Activated CD4-positive, alpha-beta T cell treated with anti-CD3 and anti-CD28 coated beads, Interleukin-2, amount 50 U/mL, for 24 hours (primary cell): ENCODE measurements around the gene ACTRT2.

Experiments
- DNase-seq, 2 donors: peaks; one replicate each; pipeline ENCODE4 v3.0.0-alpha.2; 2020; ENCODE audit warnings: low read depth in 1 of 2, low spot score in 1 of 2

The ACTRT2 gene

DNA sequence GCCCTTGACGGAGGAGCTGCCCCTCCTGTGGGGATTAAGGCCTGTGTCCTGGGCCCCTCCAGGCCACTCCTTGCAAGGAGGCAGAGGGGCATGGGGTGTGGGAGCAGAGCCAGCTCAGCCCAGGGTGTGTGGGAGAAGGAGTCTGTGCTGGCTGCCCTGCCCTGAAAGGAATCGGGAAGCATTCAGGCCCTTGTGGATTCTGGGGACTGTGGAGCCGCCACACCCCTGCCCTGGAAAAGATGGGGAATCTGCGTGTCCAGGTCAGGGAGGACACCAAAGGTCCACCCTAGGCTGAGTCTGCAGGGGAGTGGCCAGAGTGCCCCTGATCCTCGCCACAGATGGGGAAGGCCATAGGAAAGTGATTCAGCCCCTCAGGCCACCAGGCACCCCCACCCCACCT is 31.2 kb downstream of the ACTRT2 start:
- DNase-seq: no peak

DNA sequence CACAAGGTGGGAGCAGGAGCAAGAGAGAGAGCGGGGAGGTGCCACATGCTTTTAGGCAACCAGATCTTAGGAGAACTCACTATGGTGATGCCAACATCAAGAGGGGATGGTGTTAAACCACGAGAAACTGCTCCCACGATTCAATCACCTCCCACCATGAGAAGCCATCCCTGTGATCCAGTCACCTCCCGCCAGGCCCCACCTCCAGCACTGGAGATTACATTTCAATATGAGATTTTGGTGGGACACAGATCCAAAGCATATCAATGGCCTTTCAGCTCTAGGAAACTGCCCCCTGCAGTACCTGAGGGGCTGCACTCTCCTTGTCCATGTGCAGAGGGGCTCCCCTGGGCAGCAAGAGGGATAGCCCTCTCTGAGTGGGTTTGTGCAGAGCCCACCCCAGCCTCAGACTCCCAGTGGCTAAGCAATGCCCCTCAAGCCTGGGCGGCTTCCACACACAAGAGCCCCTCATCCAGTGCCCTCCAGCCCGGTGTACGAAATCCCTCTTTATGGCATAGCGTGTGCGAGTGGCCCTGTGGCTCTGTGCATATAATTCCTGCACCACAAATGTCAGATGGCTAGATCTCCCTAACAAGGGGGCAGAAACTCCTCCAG is 32.2 kb downstream of the ACTRT2 start:
- DNase-seq: no peak

DNA sequence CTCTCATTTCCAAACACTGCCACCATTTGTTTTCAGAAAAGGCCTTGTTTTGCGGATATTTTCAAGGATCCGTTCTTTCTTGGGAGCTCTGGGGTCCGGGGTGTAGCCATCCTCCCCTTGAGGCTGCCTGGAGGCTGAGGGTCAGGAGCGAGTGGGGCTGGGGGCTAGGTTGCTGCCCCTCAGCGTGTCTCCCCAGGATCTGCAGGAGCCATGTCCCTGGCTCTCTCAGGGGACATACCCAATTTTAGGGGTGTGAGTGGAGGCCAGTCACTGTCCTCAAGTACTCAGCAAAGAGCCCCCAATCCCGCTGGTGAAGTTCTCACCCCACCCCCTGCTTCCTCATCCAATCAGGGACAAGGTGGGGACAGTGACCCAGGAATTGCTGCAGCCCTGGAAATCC is 32.7 kb downstream of the ACTRT2 start:
- DNase-seq: no peak

DNA sequence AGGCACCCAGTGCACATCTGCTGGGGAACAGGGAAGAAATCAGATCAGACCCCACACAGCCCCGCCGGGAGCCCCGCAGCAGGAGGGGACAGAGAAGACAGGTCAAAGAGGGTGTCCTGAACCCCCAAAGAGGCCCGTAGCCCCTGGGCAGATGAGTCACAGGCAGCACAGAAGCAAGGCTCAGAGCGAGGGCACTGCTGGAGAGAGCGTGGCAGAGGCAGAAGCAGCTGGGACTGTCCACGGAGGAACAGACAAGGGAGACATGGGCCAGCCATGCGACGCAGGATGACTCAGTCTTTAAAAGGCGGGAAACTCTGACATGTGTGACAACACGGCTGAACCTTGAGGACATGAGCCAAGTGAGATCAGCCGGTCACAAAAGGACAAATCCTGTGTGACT is 33.2 kb downstream of the ACTRT2 start:
- no peak for DNase-seq

DNA sequence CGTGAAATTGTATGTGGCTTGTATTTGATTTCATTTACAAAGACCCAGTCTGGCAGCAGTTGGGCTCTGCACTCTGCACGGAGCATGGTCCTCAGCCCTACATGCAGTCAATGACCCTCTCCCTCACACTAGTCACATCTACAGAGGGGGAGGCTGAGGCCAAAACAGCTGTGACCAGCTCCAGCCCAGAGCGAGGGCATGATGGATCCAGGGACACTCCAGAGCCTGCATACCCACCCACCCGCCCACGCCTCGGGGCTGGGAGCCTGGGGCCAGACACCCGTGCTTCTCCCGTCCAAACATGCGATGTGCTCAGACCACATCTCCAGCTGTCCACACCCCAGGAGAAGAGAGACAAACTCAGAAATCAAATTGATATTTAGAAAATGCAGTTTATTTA is 33.8 kb downstream of the ACTRT2 start:
- no peak for DNase-seq

DNA sequence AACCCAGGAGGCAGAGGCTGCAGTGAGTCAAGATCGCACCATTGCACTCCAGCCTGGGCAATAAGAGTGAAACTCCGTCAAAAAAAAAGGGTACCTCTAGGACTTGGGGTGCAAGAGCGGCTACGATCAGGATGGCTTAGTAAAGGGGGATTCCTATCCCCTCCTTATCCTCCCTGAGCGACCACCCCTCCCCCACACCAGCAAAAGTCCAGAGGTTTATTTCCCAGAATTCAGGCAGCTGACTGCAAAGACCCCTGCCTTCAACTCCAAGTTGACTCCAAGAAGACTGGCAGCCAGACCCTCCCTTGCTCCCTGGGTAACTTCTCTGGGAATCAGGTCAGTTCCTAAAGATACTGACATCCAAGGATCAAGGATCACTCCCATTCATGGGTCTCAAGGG is 35.4 kb downstream of the ACTRT2 start:
- no peak for DNase-seq

DNA sequence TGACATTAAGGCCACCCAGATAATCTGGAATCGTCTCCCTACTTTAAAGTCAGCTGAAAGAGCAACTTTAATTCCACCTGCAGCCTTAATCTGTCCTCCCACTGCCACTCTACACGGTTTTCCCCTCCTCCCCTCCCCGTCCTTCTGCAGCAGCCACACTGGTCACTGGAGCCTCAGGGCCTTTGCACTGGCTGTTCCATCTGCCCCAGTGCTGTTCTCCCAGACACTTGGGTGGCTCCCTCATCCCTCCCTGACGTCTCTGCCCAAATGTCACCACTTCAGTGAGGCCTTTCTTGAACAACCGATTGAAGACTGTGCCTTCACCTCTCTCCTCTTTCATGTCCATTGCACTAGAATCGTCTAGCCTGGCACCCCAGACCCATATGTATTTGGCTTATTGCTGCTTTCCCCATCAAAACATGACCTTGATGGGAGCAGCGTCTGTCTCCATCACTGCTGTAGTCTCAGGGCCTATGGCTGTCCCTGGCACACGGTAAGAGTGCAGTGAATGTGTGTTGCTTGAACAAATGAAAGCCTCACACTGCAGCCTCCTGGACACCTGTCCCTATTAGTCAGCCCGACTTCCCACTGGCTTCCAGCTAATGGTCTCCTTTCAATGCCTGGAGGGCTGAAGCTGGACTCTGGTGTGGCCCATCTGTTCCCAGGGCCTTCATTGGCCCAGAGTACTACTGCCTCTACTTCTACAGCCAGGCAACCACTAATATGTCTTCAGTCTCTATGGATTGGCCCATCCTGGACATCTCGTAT is 37.2 kb downstream of the ACTRT2 start:
- DNase-seq: no peak

DNA sequence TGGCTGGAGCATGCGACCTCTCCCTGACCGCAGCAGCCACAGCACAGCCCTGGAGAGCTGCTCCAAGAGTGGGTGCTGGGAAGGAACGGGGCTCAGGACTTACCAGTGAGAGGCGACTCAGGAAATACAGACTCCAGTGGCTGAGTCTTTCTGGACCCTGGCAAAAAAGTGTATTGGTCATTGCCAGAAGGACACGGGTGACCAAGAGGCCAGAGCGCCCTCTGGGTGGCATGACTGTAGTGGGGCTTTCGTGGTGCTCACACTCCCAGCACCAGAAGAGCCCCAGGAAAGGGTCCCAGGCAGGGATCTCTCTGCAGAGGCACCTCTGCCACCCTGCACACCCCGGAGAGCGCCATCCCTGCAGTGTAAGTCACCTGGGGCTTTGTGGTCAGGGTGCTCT is 38.9 kb downstream of the ACTRT2 start:
- no peak for DNase-seq

DNA sequence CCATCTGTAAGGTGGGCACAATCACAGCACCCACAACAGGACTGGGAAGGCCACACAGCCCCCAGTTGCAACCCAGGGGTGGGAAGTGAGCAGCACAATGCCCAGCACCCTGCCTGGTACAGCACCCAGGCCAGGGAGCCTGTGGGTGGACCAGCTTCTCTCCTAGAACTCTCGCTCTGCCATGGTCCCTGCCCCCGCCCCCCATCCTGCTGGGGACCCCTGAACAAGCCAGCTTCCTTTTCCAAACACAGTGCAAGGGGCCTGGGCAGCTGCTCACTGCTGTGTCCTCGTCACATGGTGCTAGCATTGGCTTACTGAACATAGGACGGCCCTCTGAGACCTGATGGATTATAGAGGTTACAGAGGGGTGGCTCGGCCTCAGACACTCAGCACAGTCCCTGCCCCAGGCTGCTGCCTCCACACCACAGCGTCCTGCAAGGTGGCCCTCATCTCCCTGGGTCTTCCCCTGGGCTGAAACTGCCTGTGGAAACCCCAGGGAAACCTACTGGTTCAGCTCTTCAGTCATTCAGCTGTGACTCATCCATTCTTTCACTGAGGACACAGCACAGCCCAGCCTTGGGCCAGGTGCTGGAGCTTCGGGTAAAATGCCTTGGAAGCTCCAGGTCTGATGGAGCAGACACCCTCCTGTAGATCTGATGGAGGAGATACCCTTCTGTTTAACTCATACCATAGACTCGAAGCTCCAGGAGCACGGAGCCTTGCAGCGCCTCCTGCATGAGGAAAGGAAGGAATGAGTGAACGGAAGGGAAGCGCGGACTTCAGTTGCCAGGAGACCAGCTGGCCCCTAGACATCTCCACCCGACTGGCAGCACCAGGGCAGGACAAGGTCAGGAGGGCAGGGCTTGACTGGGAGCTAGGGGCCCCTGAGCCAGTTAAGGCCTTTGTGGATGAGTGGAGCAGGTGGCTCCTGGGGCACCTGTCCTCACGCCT is 39.6 kb downstream of the ACTRT2 start:
- DNase-seq: no peak

DNA sequence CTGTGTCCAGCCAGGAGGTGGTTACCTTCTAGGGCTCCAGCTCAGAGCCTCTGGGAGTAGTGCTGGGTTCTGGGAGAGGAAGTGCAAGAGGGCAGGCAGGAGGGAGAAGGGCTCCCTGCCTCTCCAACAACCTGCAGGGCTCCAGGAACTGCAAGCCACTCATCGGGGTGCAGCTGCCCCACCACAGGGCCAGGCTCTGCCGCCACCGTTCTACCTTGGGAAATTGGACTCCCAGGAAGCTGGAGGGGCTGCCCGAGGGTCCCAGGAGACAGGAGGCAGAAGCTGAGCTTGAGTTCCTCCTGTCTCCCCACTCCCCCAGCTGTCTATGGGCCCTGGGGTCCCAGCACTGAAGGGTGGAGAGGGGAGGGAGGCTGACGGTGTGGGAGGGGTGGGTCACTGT is 40.3 kb downstream of the ACTRT2 start:
- no peak for DNase-seq

DNA sequence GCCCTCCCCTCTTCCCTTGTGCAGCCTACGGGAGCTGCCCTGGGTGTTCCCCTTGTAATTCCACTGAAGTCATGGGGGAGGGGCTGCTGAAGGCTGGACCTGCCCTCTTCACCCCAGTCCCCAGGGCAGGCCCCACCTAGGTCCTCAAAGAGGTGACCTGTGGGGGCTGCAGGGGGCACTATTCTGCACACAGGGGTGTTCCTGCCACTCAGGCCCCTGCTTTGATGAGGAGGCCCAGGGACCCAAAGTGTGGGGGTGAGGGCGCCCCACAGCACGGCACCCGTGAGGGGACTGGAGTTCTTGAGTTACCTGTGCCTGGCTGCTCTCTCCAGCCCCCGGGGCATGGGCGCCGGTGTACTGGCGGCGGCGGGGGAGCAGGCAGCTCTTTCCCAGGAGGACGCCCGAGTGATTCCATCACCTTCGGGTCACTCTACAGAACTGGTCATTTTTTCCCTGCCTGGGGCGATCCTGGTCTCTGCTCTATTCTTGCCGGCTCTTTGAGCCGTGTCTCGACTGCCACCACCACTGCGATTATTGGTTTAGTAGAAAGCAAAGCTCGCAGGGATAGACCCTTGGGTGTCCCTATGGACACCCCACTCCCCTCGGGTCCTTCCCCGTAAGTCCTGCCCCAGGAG is 40.8 kb downstream of the ACTRT2 start:
- no peak for DNase-seq

DNA sequence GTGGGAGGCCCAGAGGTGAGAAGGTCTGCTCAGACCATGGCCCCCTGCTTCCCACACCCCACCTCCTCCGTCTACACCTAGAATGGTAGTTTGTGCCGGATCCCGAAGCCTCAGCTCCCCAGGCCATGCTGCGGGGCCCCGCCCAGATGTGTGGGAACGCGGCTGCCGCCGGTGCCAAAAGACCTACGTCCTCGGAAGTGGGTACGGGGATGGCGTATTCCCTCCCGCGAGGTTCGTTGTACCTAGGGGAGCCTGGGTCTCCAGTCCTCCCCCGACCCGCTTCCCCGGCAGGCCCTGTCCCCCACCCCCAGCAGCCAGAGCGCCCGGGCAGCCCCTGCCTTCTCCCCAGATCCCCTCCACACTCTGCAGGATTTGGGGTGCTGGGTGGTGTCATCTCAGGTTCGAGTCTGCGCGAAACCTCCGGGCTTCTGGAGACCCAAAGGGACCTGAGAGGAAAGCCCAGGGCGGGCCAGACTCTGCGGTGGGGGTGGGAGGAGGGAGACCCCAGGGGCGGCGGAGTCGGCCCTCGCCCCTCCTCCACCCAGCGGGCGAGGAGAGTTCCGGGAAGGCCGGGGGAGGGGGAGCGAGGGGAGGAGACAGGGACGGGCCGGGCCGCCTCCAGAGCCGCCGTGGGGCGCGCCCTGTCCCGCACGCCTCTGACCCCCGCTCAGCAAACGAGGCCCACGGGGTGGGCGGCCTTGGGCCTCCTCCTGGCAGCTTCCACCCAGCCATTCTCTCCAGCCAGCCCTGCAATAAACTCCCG is 41.5 kb downstream of the ACTRT2 start:
- no peak for DNase-seq

DNA sequence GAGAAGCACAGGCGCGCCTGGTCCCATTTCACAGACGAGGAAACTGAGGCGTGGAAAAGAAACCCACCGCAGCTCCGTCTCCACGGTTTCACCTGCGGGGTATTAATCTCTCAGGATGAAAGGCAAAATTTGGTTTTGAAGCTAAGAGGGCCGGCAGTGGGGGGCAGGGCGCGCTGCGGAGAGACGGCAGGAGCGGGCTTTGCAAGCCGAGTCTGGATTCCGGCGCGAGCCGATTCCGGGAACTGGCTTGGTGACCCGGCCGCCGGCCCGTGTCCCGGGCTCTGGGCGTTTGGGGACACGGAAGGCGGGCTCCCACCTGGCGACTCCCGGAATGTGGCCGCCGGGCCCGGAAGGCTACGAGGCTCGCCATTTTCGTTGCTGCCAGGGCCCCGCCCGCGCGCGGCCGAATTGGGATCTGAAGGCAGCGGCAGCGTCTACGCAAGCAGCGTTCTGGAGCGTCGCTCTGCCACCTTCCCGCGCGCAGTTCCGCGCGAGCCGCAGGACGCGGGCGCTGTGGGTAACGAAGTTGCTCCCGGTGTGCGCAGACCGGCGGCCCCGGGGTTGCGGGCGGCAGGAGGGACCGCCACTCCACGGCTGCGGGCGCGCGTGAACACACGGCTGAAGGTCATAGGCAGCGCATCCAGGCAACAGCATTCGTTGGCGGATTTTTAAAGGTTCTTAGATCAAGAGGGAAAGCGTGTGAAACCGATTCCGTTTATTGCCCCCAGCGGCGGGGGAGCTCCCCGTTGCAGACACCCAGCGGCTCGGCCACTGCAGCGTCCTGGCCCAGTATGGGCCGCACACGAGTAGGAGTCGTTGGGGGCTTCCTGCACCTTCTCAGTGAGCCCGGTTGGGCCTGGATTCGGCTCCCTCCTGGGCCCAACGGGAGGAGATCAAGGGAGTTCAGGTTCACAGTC is 42.4 kb downstream of the ACTRT2 start:
- DNase-seq: no peak

DNA sequence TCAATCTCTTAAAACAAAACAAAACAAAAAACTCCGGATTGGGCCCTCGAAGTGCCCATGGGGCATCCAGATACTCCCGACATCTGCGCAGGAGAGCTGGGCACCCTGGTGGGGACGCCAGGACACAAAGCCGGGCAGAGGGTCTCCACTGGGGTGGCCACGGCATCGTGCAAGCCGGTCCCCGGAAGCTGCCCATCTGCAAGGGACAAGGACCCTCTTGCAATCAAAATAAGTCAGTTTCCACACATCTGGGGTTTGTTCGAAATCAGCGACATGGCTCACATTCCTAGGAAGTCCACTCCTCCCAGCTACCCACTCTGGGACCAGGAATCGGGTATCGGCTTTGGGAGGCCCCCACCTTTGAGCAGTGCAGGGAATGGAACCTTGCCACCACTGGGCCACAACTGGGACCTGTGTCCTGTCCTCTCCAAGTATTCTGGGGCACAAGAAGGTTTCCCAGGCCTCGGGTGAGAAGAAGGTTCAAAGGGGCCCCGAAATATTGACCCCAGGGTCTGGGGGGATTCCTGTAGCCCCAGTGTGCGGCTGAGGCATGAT is 43.1 kb downstream of the ACTRT2 start:
- DNase-seq: no peak

DNA sequence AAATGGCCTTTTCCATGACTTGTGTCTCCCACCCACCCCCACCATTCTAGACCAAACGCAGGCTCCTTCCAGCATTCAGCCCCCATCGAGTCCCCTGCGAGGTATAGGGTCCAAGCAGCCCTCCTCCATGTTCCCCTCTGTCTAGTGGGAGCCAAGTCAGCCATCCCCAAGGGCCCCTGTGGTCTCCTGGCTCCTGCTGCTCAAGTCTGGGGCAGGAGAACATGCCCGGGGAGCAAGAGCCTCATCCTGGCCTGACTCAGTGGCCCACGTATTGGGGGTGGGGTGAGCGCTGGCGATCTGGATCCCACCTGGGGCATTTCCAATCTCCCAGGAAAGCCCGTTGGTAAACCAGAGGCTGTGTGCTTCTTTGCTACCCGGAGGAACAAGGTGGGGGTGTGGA is 43.6 kb downstream of the ACTRT2 start:
- no peak for DNase-seq

DNA sequence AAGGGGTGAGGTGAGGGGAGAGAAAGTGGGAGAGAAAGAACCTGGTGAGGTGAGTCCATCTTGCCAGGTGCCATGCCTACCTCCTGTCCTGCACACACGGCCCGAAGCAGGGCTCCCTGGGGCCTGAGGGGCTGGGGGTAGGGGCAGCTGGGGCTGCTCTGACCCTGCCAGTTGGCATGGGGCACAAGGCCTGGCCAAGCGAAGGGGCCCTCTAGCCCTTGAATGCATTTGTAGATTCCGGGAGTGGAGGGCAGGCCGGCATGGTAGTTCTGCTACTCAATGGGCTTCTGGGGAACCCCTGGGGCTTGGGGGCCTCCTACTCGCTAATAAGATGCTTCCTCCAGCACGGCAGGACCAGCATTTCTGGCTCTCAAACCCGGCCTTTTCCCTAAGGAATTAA is 44.1 kb downstream of the ACTRT2 start:
- no peak for DNase-seq

DNA sequence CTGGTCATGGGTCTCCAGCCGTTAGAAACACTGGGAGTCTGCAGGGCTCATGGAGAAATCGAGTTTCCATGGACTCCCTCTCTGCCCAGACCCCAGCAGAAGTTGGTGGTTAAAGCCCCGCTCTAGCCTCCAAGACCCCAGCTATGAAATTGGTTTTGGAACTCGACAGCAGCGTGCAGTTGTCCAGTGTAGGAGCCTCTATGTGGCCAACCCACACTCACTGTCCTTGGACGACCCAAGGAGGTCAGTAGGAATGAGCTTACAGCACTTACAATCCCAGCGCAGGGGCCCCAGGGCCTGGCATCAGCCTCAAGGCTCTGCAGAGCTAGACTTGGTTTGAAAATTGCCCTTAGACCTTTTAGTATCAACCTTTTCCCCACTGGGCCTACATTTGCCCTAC is 44.5 kb downstream of the ACTRT2 start:
- DNase-seq: no peak

DNA sequence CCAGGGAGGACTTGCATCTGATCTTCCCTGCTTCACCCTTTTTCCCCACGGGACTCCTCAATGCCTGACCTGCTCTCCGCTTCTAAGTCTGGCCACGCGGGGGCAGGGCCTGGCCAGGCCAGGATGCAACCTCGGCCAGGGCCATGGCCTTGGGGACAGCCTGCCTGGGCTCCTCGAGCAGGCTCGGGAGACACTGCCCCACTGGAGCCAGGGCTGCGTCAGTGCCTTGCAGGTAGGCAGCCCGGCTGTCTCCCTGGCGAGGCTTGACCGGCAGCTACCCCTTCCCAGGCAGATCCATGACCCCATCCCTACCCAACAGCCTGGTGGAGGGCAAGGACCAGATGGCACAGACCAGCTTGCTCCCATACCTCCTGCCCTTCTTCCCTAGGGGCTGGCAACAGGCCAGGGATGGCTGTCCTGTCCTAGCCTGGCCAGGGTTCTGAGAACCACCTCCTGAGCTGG is 45.0 kb downstream of the ACTRT2 start:
- no peak for DNase-seq

DNA sequence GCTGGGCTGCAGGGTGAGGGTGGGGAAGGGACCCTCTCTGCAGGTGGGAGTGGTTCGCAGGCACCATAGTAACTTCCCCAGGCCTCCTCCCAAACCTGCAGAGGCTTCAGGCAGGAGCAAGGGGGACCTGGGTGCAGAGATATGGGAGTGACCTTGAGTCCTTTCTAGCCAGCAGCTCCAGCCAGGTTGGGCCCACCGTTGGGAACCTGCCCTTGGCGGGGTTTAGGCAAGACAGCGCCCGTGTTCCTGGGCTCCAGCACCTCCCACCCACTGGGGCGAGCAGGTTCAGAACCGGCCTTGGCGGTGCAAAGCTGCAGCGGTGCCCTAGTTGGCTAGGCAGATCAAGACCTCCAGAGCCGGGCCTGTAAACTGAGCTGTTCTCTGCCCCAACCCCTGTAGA is 45.6 kb downstream of the ACTRT2 start:
- no peak for DNase-seq
